Body of pancreas (tissue), 4 donors: ENCODE measurements around the gene PARP16.

Source experiments
- CTCF ChIP-seq, 7 experiments: fragments of 450-650 bp in 4 of 7; fragments of 200-600 bp in 3 of 7; sonication (generic) in 3 of 7; IDR thresholded peaks; one replicate each; pipeline ENCODE4 v1.5.1; 2016 to 2019; ENCODE audit warnings: antibody characterized with exemption in 7 of 7
- POLR2A ChIP-seq, 3 donors: fragments of 450-650 bp; IDR thresholded peaks; one replicate each; pipeline ENCODE4 v1.6.1; 2016; ENCODE audit warnings: antibody characterized with exemption in 3 of 3, mild to moderate bottlenecking in 2 of 3

DNA sequence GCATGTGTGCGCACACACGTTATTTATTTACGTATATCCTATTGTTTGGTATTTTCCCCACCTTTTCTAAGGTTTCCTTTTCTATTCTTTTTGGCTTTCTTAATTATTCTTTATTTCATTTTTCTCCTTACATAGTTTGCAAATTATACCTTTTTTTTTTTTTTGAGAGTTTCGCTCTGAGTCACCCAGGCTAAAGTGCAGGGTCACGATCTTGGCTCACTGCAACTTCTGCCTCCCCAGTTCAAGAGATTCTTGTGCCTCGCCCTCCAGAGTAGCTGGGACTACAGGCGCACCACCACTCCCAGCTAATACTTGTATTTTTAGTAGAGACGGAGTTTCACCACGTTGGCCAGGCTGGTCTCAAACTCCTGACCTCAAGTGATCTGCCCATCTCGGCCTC, 55.4 kb downstream of the PARP16 start:
- TF ChIP-seq CTCF (IDR thresholded peaks at IDR 0.05): no peak
- no peak for TF ChIP-seq POLR2A (IDR thresholded peaks at IDR 0.05)
